ENCODE measurements around the gene MTHFD2L.

DNA sequence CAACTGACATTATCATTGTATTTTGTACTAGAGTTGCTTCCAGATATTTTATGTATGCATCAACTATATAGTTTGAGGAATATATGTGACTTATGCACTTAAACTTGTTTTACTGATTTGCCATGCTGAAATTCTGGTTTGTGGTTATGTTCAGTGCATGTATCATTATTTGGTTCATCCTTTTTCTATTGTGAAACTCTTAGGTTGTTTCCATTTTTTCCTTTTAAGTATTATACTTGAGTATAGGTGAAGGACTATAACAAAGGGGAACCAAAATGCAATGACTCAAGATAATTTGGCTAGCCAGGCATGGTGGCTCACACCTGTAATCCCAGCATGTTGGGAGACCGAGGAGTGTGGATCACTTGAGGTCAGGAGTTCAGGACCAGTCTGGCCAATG is 129.2 kb downstream of the MTHFD2L start:
- no peak for TF ChIP-seq EZH2 (IDR thresholded peaks at IDR 0.05)
- TF ChIP-seq POLR2AphosphoS5 (IDR thresholded peaks at IDR 0.05; ENCODE audit: borderline replicate concordance, low read depth, low read length), result no peak
